Osteoblast (primary cell): ENCODE data around the gene ATP5F1D. TPM values are rescaled to one million over a fixed set of nuclear protein-coding genes. Genes with fewer than 3 reads are reported as not detected.

Experiments used
- DNase-seq: peaks from one replicate; pipeline ENCODE4 v3.0.0; 2011; ENCODE audit warnings: low spot score, mixed read lengths; ENCODE audit not compliant: insufficient read length; ENCODE audit errors: missing footprints
- H2AFZ ChIP-seq: 2 replicates; pipeline ENCODE4 v1.6.0; 2011; ENCODE audit warnings: mild to moderate bottlenecking, low read length
- H3K27ac ChIP-seq: 2 replicates; pipeline ENCODE4 v1.5.1; 2011; ENCODE audit warnings: mild to moderate bottlenecking, low read depth, low read length, moderate library complexity
- H3K27me3 ChIP-seq: 2 replicates; pipeline ENCODE4 v1.6.0; 2012; ENCODE audit warnings: mild to moderate bottlenecking, control low read depth, inconsistent platforms, low read length, moderate library complexity; ENCODE audit not compliant: insufficient read depth
- H3K36me3 ChIP-seq: 2 replicates; pipeline ENCODE4 v1.5.1; 2011; ENCODE audit warnings: mild to moderate bottlenecking, low read length, control low read depth, moderate library complexity; ENCODE audit not compliant: insufficient read depth
- H3K4me1 ChIP-seq: 2 replicates; pipeline ENCODE4 v1.5.1; 2011; ENCODE audit warnings: mild to moderate bottlenecking, low read length, control low read depth, moderate library complexity; ENCODE audit not compliant: insufficient read depth
- H3K4me2 ChIP-seq: 2 replicates; pipeline ENCODE4 v1.6.0; 2011; ENCODE audit warnings: mild to moderate bottlenecking, low read length; ENCODE audit not compliant: insufficient read depth
- H3K4me3 ChIP-seq: fragments of 200-600 bp; sonication (generic); 3 replicates; pipeline ENCODE4 v1.5.1; 2012; ENCODE audit warnings: mild to moderate bottlenecking, low read length, inconsistent platforms; ENCODE audit not compliant: insufficient read depth
- H3K79me2 ChIP-seq: 2 replicates; pipeline ENCODE4 v1.6.0; 2012; ENCODE audit warnings: mild to moderate bottlenecking, low read length, control low read depth, inconsistent platforms; ENCODE audit not compliant: insufficient read depth
- H3K9me3 ChIP-seq: 2 replicates; pipeline ENCODE4 v1.5.1; 2011; ENCODE audit warnings: low read depth, low read length, control low read depth
- H4K20me1 ChIP-seq: 2 replicates; pipeline ENCODE4 v1.6.0; 2012; ENCODE audit warnings: mild to moderate bottlenecking, low read length, control low read depth; ENCODE audit not compliant: insufficient read depth
- total RNA-seq: library from RNA; depleted of rRNA; stranded (reverse); fragments of >200 nt; gene quantifications from 2 replicates; pipeline ENCODE4 v1.2.3, GENCODE V29; 2012
- TF ChIP-seq, protein P1 (sequence below): IDR thresholded peaks from 2 replicates; pipeline ENCODE4 v1.5.1; 2011; ENCODE audit warnings: mild to moderate bottlenecking, low read depth, low read length, moderate library complexity; ENCODE audit errors: extremely low read depth

Gene ATP5F1D
- total RNA-seq, 1 donor, result 13.8 TPM

- peaks cover 67% of the 10 kb centered on the region for H3K79me2 ChIP-seq
- no peak overlapping the region for H3K4me2 ChIP-seq
- H3K27me3 ChIP-seq, result no peaks in the 10 kb centered on the region
- peaks cover 21% of the 10 kb centered on the region for H3K36me3 ChIP-seq
- H3K27ac ChIP-seq, result no peak overlapping the region
- TF ChIP-seq, protein P1, sequence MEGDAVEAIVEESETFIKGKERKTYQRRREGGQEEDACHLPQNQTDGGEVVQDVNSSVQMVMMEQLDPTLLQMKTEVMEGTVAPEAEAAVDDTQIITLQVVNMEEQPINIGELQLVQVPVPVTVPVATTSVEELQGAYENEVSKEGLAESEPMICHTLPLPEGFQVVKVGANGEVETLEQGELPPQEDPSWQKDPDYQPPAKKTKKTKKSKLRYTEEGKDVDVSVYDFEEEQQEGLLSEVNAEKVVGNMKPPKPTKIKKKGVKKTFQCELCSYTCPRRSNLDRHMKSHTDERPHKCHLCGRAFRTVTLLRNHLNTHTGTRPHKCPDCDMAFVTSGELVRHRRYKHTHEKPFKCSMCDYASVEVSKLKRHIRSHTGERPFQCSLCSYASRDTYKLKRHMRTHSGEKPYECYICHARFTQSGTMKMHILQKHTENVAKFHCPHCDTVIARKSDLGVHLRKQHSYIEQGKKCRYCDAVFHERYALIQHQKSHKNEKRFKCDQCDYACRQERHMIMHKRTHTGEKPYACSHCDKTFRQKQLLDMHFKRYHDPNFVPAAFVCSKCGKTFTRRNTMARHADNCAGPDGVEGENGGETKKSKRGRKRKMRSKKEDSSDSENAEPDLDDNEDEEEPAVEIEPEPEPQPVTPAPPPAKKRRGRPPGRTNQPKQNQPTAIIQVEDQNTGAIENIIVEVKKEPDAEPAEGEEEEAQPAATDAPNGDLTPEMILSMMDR, result no peak
- H3K4me3 ChIP-seq, result no peak overlapping the region
- no peak overlapping the region for H2AFZ ChIP-seq
- peaks cover 33% of the 10 kb centered on the region for H4K20me1 ChIP-seq
- H3K4me1 ChIP-seq, result peaks cover 18% of the 10 kb centered on the region
- no peak for DNase-seq
- no peaks in the 10 kb centered on the region for H3K9me3 ChIP-seq
These were observed 21.6 kb upstream of the ATP5F1D start for GRCh38 chr19:1219786-1220476.

DNA sequence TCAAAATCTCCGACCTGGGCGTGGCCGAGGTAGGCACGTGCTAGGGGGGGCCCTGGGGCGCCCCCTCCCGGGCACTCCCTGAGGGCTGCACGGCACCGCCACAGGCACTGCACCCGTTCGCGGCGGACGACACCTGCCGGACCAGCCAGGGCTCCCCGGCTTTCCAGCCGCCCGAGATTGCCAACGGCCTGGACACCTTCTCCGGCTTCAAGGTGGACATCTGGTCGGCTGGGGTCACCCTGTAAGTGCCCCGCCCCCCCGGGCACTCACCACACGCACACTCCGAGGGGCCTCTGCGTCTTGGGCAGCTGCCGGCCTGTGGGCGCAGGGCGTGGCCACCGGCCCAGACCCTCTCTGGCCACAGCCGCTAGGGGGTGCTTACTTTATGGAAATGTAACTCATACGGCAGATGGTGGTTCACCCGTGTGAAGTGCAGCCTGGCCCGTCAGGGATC is 21.0 kb upstream of the ATP5F1D start:
- peaks cover 61% of the 10 kb centered on the region for H3K79me2 ChIP-seq
- no peak overlapping the region for H2AFZ ChIP-seq
- DNase-seq, result no peak
- H3K27me3 ChIP-seq, result no peaks in the 10 kb centered on the region
- H3K9me3 ChIP-seq, result no peaks in the 10 kb centered on the region
- TF ChIP-seq, protein P1, result no peak
- no peak overlapping the region for H3K4me3 ChIP-seq
- peaks cover 34% of the 10 kb centered on the region for H4K20me1 ChIP-seq
- H3K4me1 ChIP-seq, result peaks cover 13% of the 10 kb centered on the region
- H3K4me2 ChIP-seq, result no peak overlapping the region
- H3K27ac ChIP-seq, result no peak overlapping the region
- peaks cover 21% of the 10 kb centered on the region for H3K36me3 ChIP-seq

- DNase-seq, result peak; percentile 100
- H3K9me3 ChIP-seq, result no peaks in the 10 kb centered on the region
- TF ChIP-seq, protein P1, result peak; percentile 61
- H3K27me3 ChIP-seq, result no peaks in the 10 kb centered on the region
- no peak overlapping the region for H3K4me3 ChIP-seq
- H2AFZ ChIP-seq, result no peak overlapping the region
- H3K27ac ChIP-seq, result peak overlapping the region; percentile 17
- H3K79me2 ChIP-seq, result peaks cover 61% of the 10 kb centered on the region
- H3K4me1 ChIP-seq, result peaks cover 7% of the 10 kb centered on the region
- H3K36me3 ChIP-seq, result peaks cover 21% of the 10 kb centered on the region
- H4K20me1 ChIP-seq, result peaks cover 38% of the 10 kb centered on the region
- H3K4me2 ChIP-seq, result no peak overlapping the region
These were observed 20.3 kb upstream of the ATP5F1D start for GRCh38 chr19:1220976-1221903.

DNA sequence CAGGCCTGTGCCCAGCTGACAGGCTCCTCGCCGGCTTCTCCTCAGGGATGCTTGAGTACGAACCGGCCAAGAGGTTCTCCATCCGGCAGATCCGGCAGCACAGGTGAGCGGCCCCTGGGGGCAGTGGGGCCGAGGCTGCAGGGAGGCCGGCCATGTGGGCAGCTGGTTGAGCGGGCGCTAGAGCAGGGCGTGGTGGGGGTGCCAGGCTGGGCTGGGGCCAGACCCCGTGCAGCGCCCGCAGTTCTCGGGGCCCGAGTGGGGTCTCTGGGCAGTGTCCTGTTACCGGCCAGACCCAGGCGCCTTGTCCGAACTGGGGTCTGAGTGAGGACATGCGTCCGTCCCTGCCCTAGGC is 19.7 kb upstream of the ATP5F1D start:
- peaks cover 1% of the 10 kb centered on the region for H3K4me1 ChIP-seq
- TF ChIP-seq, protein P1, result no peak

More for the DNA sequence above, 19.7 kb upstream of the ATP5F1D start:
- H3K36me3 ChIP-seq, result peaks cover 21% of the 10 kb centered on the region
- H2AFZ ChIP-seq, result no peak overlapping the region
- peaks cover 33% of the 10 kb centered on the region for H4K20me1 ChIP-seq
- H3K27me3 ChIP-seq, result no peaks in the 10 kb centered on the region
- H3K4me3 ChIP-seq, result no peak overlapping the region
- DNase-seq, result no peak
- H3K27ac ChIP-seq, result peak overlapping the region; percentile 17
- no peak overlapping the region for H3K4me2 ChIP-seq
- peaks cover 56% of the 10 kb centered on the region for H3K79me2 ChIP-seq
- H3K9me3 ChIP-seq, result no peaks in the 10 kb centered on the region
